Superior temporal gyrus (tissue), 1 donor: Measurements from ENCODE around the gene LRRN4CL.
"Not testable (repeated sequence)": the region's sequence is repeated elsewhere in the genome, so short reads cannot be mapped to it uniquely, and the experiment has no call there.

Experiments
- DNase-seq: peaks from one replicate; pipeline ENCODE4 v3.0.0-alpha.2; 2016; ENCODE audit errors: extremely low spot score

LRRN4CL gene

DNA sequence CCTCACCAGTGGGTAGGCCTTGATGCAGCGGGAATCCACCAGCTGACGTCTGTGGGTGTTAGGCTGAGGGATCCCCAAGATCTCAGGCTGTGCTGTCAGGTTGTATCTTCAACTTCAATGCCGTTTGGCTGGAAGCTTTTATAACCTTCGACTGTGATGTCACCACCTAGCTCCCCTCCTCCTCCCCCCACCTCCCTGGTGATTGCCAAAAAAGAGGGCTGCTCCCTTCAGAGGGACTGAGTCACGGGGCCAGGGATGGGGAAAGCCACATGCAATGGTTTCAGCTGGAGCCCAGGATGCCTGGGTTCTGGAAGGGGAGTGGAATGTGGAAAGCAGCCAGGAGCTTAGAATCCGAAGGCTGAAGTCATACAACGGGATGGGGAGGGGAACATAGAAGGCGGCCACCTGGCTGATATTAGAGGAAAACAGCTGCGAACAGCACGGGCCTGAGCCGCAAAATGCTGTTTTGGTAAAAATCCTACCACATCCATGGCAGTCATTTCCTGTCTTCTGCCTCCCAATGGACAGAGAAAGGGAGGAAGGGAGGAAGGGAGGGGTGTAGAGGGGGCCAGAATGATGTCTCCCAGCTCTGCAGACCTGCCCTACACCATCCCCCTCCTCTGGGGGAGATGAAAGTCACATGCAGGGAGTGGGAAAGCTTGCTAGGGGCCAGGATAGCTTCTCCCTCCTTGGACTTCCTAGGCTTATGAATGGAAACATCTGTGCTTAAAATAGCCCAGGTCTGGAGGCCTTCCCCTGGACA, at the start of gene LRRN4CL:
Gene LRRN4CL, minus strand, starts transcription at position 110 of the 763 bp plus-strand sequence. CDS start 1,022 bp downstream, outside the sequence.
- no peak for DNase-seq

DNA sequence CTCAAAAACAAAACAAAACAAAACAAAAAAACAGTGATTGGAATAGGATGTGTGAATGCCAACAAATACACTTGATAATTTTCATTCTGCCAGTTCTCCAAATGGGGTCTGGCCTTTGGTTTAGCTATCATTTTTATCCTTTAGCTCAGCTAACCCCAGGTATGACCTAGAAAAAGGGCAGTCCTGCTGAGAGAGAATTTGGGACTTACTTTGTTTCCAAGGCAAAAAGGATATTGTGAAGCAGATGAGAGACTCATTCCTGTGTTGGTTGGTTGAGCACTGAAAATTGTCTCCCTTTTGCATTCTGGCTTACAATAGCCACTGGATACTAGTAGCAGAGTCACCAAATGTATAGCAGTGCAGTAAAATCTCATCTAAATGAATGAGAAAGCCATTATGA, 47.9 kb upstream of the LRRN4CL start:
- no peak for DNase-seq

DNA sequence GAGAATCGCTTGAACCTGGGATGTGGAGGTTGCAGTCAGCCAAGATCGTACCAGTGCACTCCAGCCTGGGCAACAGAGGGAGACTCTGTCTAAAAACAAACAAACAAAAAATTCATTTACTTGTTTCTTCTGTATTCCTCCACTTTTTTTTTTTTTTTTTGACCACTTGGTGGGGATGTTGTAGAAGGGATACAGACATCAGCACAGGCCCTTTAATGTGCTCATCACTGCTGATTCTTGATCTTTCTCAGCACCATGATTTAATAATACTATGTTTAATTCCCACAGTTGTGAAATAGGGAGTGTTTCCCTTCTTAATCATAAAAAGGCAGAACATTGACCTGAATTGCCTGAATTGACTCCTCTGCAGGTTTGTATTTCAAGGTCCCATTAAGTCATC, 43.5 kb upstream of the LRRN4CL start:
- peak; percentile 74 for DNase-seq

DNA sequence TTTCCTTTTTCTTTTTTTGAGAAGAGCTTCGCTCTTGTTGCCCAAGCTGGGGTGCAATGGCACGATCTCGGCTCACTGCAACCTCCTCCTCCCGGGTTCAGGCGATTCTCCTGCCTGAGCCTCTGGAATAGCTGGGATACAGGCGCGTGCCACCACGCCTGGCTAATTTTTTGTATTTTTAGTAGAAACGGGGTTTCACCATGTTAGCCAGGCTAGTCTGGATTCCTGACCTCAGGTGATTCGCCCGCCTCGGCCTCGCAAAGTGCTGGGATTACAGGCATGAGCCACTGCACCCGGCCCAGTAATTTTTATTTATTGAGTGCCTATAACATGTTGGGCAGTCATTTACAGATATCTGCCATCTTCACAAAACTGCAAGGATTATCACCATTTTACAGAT, 40.7 kb upstream of the LRRN4CL start:
- DNase-seq, result not testable (repeated sequence)

DNA sequence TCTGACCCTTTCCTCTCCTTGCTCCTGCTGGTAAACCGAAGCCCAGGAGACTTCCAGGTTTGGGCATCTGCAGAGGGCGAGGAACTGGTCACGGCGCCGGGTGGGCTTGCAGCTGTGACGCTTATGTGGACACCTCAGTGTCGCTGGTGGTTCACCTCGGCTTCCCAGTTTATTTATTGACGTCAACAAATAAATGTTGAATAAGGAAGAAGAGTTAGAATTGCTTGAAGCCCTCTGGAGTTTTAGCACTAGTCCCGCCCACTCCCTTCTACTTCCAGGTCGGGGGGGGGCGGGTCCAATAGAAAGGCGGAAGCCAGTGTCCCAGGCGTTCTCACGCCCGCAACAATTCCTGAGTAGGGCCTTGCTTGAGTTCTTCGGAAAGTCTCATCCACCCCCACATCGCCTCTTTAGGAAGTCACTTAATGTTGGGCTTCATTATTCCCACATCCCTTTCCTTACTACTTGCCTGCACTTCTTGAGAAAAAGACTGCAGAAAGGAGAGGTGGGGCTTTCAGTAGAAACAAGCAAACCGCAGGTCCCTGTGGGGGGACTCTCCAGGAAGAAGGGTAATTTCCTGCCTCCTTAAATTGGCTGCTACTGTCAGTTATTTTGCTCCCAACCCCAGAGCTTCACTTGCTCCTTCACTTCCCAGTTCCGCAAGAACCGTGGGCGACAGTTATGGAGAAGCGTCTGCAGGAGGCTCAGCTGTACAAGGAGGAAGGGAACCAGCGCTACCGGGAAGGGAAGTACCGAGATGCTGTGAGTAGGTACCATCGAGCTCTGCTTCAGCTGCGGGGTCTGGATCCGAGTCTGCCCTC, 39.0 kb upstream of the LRRN4CL start, which contains the start of gene TTC9C:
Gene TTC9C, plus strand, starts transcription at position 316 of the 818 bp plus-strand sequence. Its CDS starts 363 bp downstream, at position 679.
- peak; percentile 94 for DNase-seq

DNA sequence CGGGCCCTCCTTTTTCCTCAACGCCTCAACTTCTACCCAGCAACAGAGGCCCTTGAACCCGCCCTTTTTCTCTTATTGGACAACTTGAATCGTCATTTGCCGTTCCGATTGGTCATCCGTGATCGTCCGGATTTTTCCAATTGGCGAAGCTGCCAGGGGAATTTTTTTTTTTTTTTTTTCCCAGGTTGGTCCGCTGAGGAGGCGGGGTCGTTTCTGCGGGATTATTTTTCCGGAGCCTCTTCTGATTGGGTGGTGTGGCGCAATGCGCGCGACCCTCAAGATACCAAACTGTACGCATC, 38.5 kb upstream of the LRRN4CL start:
- peak; percentile 99 for DNase-seq

DNA sequence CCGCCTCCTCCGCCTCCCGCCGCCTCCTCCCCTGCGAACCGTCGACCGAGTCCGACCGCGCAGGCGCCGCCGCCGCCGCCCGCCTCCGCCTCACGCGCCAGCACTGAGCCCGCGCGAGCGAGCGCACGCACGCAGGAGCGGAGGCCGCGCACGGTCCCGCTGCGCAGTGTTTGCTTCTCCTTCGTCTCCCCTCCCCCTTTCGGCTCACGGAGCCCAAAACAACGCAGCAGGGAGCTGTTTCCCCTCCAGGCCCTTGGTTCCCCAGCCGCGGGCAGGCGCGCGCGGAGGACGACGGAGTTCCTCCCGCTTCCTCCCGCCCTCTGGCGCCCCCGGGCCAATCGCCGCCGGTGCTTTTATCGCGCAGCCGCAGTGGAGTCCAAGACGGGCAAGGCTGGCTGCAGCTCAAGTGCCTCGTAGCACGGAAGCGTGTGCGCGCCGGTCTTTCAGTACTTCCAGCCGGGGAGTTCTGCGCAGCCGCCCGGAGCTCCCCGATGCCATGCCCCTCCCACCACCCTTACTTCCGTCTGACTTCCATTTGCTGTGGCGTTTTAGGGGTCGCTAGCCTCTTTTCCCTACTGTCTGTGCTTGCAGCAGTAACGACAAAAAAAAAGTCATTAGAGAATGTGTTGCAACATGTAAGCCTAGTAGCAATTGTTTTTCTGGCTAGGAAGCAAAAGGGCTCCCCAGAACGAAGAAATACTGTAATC, 38.0 kb upstream of the LRRN4CL start, which contains the start of gene HNRNPUL2:
Gene HNRNPUL2, minus strand, starts transcription at position 293 of the 707 bp plus-strand sequence. CDS start 301 bp downstream, outside the sequence.
- DNase-seq, result peak; percentile 99

DNA sequence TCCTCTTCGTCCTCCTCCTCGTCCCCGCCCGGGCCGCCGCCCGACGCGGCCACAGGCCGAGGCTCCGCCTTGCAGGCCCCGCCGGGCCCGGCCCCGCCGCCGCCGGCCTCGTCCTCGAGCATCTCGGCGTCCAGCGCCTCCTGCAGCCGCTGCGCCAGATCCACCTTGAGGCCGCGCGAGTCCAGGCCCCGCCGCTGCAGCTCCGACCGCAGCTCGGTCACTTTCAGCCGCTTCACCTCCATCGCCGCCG, 37.5 kb upstream of the LRRN4CL start:
- no peak for DNase-seq

DNA sequence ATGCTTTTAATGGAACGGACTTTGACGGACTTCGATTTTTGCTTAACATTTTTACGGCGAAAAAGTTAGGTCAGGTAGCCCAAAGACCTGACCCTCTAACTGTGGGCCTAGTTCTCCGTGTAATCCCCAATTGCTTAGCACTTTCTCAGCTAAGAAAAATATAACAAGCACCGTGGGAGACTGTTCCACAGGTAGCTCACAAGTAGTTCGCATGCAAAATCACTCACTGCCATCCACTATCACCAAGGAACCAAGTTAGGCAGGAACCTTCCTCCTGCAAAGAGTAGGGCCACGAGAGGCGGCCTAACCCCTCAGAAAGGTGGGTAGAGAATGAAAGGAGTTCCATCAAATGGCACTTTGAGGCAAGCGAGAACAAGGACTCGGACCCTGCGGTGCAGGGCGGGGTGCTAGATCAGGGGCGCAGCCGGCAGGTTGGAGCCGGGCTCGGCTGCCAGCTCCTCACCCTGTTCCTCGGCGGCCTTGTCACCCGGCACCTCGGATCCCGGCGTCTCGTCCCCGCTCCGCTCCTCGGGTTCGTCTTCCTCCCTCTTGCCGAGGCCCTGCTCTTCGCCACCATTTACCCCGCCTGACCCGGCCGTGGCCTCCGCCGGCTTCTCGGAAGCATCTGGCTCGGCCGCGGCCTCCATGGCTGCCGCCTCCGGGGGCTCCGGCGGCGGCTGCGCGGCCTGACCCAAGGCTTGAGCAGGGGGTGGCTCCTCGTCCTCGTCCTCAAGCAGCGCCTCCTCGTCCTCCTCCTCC, 37.0 kb upstream of the LRRN4CL start:
- no peak for DNase-seq

DNA sequence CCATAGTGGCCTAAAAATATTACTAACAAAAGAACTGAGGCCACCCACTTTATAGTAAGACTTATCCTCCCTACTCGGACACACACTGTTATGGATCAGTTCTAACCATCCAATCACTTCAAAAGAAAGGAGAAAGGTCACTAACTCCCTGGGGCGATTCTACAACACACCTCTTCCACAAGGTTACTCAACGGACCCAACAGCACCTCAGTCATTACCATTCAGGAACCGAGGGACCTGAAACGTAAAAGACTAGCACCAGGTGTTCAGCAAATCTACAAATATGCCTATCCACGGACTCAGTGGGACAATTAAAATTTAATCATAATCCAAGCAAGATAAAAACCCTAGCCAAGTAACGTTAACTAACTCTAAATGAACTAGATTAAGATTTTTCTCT, 36.3 kb upstream of the LRRN4CL start:
- DNase-seq, result no peak

DNA sequence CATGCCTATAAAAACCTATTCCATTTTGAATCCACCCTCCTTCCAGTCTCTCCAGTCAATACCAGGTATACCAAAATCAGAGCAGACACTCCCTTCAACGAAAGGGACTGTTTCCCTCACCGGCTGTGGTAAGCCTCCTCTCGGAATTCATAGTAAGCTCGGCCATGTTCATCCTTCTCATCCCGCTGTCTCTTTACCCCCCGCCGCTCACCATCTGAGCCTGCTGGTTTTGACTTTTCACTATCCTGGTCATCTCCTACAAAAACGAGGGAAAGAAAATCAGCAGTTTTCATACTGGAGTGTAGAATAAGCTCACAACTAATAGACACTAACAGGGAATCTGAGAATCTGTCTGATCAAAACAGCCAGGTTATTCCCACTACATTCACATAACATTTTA, 34.8 kb upstream of the LRRN4CL start:
- no peak for DNase-seq

DNA sequence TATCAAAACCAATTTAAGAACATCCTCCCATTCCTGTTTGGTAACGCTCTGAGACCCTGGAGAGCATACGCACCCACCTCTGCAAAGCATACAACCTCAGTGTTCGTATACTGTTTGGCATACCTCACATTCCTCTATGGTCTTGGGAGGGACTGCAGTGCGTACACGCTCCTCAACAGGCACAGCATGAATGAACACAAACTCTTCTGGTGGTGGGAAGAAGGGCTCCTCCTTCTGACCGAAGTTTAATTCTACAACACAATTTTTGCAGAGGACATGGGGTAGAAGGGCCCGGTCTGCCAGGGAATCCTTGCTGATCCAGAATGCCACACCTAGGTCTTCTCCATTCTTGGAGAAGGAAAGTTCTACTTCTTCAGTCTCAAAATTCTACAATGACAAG, 32.7 kb upstream of the LRRN4CL start:
- no peak for DNase-seq

DNA sequence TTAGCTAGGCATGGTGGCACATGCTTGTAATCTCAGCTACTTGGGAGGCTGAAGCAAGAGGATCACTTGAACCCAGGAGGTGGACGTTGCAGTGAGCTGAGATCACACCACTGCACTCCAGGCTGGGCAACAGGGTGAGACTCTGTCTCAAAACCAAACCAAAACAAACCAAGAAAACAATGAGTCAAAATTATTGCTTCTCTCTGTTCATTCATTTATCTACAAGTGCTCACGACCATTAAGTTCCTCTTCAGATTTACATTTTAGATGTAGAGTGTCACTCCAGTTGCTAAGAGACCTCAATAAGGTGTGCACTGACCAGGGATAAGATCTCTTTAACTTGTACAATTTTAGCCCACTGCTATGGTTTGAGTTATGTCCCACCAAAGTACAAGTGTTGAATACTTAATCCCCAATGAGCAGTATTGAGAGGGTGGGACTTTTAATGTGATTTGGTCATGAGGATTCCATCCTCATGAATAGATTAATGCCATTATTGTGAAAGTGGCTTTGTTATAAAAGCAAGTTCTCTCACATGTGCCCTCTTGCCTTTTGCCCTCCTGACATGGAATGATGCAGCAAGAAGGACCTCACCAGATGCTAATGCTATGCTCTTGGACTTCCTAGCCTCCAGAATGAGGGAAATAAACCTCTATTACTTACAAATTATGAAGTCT, 30.1 kb upstream of the LRRN4CL start:
- no peak for DNase-seq

DNA sequence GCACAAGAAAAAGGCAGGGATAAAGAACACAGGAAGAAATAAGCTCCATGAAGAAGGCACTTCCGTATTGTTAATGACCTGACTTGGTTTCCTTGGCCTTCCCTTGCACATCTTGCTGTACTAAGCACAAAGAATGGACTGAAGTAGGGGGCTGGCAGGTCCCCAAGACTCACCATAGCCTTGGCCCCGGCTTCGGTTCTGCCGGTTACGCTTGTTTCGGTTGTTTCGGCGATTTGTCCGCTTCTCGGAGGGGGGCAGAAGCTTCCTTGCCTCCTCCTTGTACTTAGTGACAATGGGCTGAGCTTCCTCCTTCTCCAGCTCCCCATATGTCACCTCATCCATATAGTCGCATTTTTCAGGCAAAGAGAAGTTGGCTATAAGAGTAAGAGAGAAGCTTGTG, 27.5 kb upstream of the LRRN4CL start:
- DNase-seq, result no peak

DNA sequence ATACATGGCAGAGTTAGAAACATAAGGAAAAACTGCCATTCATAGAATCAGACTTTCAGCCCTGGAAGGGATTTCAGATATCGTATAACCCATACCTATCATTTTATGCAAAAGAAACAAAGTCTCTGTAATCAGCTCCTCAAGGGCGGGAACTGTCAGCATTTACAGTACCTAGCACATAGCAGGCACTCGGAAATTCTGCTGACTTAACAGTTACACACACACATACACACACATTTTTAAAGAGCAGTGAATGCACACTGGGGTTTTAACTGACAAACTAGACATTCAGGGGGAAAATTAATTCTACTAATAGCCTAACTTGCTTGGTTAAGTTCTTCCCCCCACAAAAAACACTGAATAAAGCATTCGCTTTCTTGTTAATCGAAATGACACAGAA, 26.9 kb upstream of the LRRN4CL start:
- no peak for DNase-seq

DNA sequence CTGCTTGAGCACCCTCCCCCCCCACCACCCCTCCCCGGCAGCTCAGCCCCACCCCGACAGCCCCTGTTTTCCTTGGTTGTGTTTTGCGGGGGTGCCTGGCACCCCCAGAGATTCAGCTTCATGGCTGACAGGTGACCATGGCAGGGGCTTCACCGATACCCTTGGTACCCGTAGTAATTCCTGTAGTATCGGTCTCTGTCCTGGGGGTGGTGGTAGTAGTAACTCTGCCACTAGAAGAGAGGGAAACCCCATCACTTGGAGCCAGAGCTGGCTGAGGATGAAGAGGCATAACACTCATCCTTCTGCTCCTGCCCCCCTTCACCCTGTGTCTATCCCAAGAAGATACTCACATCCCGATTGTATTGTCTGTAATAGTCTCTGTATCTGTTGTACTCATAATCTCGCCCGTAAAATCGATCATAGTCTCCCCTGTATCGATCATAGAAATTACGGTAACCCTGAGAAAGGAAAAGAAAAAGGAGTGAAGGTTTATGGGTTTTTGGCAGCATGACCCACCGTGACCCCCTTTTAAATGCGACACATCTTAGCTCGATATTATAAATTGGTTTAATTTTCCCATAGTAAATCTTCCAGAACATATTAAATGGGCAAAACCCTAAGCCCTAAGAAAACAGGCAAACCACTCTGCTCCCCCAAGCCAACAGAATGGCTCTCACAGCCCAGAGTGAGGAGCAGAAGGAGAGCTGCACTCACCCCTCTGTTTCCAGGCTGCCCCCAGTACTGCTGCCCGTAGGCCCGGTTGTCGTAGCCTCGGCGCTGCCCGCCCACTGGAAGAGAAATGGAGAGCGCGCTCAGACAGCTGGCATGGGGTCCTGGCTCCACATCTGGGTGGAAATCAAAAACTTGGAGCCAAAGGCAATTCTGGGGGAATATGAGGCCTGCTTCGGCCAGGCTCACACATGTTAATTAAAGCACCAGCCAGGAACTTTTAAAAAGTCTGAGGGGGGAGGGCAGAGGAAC, 26.1 kb upstream of the LRRN4CL start:
- DNase-seq, result no peak

DNA sequence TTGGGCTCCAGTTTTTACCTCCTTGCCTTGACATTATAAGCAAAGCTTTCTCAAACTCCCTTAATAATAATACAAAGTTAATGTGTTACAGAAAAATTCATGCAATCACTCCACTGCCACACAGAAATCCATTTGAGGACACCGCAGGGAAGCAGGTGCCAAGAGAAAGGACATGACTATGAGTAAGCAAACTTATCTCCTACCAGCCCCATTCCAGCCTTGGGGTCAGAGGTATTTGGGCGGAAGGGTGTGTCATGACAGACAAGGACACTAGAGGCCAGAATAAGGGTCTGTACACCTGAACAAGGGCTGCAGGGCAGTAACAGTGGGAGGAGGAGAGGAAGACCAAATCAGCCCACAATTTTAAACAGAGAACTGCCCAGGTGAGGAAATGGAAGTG, 24.0 kb upstream of the LRRN4CL start:
- no peak for DNase-seq

DNA sequence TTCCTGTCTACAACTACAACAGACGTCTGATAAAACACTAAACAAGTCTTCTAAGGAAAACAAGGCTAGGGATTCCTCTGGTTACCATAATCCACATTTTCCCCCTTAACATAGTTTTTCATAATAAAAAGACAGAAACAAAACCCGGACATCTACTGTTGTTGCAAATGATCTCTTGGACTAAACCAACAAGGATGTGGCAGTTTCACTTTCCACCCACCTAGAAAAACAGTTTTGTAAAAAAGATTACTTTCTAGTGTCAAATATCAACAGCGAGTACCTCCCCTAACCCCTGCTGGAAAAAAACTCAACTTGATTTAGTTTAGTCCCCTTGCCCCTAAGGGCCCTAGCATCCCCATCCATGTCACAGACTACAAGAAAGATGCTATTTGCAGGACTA, 23.5 kb upstream of the LRRN4CL start:
- DNase-seq, result peak; percentile 3

DNA sequence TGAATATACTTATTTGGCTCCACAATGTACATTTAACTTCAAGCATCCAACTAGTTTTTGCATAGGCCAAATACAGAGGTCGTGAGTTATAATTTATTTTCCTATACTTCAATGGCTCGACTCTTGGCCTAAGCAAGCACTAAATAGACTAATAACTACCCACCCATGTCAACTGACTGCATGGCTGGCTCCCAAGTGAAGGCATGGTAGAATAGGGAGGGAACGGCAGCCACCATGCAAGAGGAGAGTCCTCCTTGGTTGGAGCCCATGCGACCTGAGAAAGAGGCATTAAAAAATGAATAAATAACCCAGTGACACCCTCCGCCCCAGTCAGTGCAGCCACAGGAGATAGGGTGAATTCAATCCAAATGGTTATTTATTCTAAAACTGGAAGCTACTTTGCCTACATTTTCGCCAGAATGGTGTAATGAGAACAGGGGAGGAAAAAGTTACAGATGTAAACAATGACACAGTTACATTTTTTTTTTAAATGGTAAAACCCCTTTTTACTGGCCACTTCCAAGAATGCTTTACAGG, 23.0 kb upstream of the LRRN4CL start:
- no peak for DNase-seq

DNA sequence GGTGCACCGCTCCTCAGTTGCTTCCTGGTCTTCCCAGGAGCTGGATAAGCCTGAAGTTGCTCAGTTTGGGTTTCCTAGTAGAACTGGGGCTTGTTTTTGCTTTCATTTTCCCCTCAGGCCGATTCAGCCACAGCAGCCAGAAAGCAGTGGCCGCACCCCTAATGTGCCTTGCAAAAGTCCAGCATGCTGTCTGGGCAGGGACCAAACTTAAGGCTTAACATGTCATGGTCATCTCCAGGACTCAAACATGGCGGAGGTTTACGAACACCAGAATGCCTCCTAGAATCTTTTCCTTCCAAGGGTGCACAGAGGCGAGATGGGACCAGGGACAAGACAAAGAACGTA, 20.6 kb upstream of the LRRN4CL start:
- DNase-seq, result no peak
